ENCODE data around the gene GCNT3. TPM values are rescaled to one million over a fixed set of nuclear protein-coding genes. Genes with fewer than 3 reads are reported as not detected.

The GCNT3 gene
- not detected in 2 replicates for total RNA-seq

GRCh38 chr15:59611276-59612260 lies at the start of gene GCNT3:
GCNT3 (plus strand) TSS chr15:59611783; CDS start chr15:59618239, 6,456 bp downstream.

GRCh38 chr15:59656897-59657634 lies 45.5 kb downstream of the GCNT3 start, which contains the start of gene GTF2A2:
GTF2A2 (minus strand) TSS chr15:59657515; CDS start chr15:59652277, 5,238 bp downstream.

Other genes starting within 250 kb of the GCNT3 start
- 212 and 222 TPM in 2 replicates for gene MYO1E, start 238.9 kb upstream of the GCNT3 start, total RNA-seq
- gene FAM81A, start 173.6 kb upstream of the GCNT3 start, total RNA-seq, result 0.20 and 0.44 TPM in 2 replicates
- 66.9 and 78.8 TPM in 2 replicates for gene GTF2A2, start 45.7 kb downstream of the GCNT3 start, total RNA-seq
- gene BNIP2, start 77.5 kb downstream of the GCNT3 start, total RNA-seq, result 148 and 157 TPM in 2 replicates

Measured in mammary microvascular endothelial cell (primary cell).